D721Med (cell line): ENCODE data around the gene TPP1.

ENCODE experiments used
- DNase-seq: peaks from one replicate; pipeline ENCODE4 v3.0.0; 2011; ENCODE audit warnings: low spot score; ENCODE audit not compliant: insufficient read length
- FAIRE-seq: peaks from 2 replicates; lab custom pipeline; 2011; peaks lifted over from hg19 to GRCh38; lab: Jason Lieb, UNC
- TF ChIP-seq, protein P1 (sequence below): IDR thresholded peaks from 2 replicates; pipeline ENCODE4 v1.5.1; 2012; ENCODE audit warnings: mild to moderate bottlenecking, control low read depth; ENCODE audit not compliant: insufficient read depth; ENCODE audit errors: missing control alignments

TPP1 gene

DNA sequence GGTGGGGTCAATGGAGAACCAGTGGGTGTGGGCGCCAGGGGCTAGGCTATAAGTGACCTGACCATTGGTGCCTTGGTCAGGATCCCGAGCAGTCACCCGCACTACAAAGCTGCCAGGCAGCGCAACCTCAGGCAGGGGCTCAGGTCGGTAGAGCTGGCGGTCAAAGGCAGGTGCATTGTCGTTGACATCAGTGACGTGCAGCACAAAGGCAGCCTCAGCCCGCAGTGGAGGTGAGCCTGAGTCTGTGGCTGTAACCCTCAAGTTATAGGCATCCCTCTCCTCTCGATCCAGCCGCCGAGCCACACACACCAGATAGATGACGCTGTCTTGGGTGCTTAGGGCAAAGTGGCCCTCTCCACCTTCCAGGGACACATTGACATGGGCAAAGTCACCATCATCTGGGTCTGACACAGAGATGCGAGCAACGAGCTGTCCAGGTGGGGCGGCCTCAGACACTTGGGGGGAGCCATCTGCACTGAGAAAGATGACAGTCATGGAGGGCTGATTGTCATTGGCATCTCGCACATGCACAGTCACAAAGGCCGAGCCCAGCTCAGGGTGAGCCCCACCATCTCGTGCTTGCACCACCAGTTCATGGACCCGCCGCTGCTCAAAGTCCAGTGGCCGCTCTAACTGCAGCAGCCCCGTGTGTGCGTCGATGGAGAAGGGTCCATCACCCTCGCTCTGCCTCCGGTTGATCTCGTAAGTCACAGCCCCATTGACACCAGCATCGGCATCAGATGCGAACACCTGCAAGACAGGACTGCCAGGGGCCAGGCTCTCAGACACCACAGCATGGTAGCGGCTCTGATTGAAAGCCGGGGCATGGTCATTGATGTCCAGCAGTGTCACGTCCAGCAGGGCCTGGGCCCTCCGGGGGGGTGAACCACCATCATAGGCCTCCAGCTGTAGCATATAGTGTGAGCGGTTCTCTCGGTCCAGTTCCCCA is 21.1 kb upstream of the TPP1 start:
- DNase-seq (no peak), FAIRE-seq (no peak)
- TF ChIP-seq, protein P1, sequence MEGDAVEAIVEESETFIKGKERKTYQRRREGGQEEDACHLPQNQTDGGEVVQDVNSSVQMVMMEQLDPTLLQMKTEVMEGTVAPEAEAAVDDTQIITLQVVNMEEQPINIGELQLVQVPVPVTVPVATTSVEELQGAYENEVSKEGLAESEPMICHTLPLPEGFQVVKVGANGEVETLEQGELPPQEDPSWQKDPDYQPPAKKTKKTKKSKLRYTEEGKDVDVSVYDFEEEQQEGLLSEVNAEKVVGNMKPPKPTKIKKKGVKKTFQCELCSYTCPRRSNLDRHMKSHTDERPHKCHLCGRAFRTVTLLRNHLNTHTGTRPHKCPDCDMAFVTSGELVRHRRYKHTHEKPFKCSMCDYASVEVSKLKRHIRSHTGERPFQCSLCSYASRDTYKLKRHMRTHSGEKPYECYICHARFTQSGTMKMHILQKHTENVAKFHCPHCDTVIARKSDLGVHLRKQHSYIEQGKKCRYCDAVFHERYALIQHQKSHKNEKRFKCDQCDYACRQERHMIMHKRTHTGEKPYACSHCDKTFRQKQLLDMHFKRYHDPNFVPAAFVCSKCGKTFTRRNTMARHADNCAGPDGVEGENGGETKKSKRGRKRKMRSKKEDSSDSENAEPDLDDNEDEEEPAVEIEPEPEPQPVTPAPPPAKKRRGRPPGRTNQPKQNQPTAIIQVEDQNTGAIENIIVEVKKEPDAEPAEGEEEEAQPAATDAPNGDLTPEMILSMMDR = no peak

DNA sequence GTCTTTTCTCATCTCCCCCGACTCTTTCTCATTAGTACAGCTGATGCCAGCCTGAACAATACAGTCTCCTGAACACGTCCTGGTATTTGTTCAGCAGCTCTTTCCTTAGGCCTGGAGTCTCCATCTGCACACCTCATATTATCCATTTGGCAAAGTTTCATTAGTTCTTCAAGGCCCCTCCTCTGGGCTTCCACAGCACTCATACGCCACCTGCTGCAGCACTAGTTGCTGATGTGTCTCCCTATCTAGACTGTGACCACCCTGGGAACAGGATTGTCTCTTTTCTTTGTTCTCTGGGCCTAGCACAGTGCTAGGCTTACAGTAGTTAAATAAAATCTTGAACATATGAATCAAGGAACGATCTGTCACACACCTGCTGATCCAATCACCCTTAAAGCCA is 19.2 kb upstream of the TPP1 start:
- FAIRE-seq (no peak), DNase-seq (no peak)
- TF ChIP-seq, protein P1 = peak; percentile 55

DNA sequence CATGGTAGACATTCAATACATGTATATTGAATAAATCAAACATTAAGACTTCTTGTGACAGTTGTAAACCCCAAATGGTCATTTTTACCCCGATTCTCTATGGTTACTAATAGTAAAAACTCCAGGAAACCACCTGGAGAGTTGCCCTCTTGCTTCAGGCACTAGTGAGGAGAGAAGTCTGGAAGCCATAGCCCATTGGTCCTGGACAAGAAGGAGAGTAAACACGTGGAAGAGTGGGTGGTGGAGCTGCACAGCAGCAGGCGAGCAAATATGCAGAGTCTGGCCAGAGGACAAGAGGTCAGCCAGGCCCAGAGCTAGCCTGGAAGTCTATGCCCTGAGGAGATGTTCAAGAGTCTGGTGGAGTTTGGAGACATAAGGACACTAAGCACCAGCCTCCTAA is 18.6 kb upstream of the TPP1 start:
- DNase-seq (no peak), FAIRE-seq (no peak)
- TF ChIP-seq, protein P1 = no peak

DNA sequence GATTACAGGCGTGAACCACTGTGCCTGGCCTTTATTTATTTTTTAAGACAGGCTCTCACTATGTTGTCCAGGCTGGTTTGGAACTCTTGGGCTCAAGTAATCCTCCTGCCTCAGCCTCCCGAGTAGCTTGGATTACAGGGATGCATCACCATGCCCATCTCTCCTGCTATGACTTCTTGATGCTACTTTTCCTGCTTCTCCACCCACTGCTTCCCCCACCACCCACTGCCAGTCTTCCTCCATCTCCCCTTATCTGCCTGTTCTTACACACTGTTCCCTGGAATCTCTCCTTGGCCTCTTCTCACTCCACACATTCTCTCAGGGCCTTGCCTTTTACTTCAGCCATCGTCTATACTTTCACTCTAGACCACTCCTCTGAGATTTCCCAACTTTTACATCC is 17.3 kb upstream of the TPP1 start:
- DNase-seq = no peak
- no peak for FAIRE-seq
- TF ChIP-seq, protein P1 = no peak

DNA sequence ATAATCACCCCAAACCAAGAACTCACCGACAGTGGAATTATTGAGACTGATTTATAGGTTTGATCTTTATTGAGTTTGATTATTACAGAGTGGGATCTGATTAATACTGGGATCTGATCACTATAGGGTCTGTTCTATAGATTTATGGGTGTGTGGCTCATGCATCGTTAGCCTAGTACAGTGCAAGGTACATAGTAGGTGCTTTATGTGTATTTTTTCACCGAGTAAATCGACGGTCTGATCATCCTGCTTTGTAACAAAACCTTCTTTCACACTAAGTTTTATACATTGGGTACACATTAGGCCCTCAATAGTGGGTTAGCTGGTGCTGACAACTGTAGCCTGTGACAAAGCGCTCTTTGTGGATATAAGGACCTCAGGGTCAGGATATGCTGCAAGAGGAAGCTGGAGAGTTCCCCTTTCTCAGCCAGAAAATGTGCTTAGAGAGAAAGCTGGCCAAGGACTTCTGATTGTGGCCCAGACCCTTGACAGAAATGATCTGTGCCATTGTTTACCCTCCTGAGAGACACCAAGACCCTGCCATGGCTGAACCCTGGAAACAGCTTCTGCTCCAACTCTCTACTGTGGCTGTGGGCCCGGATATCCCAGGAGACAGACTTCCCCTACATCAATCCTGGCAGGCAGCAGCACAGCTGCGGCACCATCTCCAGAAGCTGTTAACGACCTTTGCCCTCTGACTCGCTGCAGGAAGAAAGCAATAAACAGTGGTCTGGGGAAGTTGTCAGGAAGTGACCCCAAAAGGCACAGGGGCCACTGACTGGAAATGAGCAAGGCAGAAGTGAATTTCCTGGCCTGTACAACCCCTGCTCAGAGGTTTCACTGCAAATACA is 16.1 kb upstream of the TPP1 start:
- DNase-seq (no peak), FAIRE-seq (no peak)
- TF ChIP-seq, protein P1 = no peak

DNA sequence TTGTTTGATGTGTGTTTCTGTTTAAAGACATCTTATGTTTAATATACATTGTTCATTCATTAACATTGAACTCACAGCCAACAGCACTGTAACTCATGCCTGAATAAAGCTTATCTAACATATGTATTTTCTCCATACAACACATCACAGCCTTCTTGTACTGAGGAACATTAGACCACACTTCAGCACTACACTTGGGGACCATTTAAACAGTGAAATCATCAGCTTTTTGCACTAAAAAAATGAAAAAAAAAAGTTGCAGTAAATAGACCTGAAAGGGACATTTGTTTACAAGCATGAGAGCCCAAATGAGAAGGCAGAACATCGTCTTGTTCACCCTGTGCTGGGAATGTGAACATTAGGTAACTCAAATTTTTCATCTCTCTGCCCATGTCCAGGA is 15.3 kb upstream of the TPP1 start:
- no peak for DNase-seq

More for the DNA sequence above, 15.3 kb upstream of the TPP1 start:
- TF ChIP-seq, protein P1 = no peak
- FAIRE-seq = no peak
